ENCODE data around the gene TXNDC12. TPM values are rescaled to one million over a fixed set of nuclear protein-coding genes. Genes with fewer than 3 reads are reported as not detected.

Gene TXNDC12
- total RNA-seq, 1 experiment from 2014 or later, result 16.2 TPM

DNA sequence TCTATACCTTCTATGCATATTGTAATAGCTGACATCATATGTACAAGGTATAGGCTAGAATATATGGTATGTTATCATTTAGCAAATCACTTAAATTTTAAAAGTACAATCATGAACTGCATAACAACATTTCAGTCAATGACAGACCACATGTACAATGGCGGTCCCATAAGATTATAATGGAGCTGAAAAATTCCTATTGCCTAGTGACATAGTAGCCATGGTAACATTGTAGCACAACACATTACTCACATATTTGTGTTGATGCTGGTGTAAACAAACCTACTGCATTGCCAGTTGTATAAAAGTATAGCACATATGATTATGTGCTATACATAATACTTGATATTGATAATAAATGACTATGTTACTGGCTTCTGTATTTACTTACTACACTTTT is 73.4 kb downstream of the TXNDC12 start:
- Histone ChIP-seq H3K27me3 (no peaks in the 10 kb centered on the region), H3K9me3 (no peaks in the 10 kb centered on the region), H3K36me3 (no peaks in the 10 kb centered on the region), H3K4me3 (no peak overlapping the region)
- no peak for DNase-seq

DNA sequence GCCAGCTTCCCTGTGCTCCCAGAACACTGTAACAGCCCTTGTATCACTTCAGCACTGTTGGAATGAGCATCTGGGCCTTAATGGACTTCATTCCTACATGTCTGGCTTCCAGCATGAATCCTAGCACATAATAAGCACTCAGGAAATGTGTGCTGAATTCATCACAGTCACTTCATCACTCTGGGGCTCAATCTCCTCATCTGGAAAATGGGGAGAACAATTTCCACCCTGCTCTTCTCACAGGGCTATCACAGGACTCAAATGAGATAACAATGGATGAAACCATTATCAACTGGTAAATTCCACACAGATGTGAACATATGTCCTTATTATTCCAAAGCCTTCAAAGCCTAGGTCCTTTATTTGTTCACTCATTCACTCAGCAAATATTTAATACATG is 76.9 kb downstream of the TXNDC12 start:
- Histone ChIP-seq H3K36me3 (no peaks in the 10 kb centered on the region), H3K4me3 (no peak overlapping the region), H3K9me3 (no peaks in the 10 kb centered on the region), H3K27me3 (no peaks in the 10 kb centered on the region)
- DNase-seq, result no peak

DNA sequence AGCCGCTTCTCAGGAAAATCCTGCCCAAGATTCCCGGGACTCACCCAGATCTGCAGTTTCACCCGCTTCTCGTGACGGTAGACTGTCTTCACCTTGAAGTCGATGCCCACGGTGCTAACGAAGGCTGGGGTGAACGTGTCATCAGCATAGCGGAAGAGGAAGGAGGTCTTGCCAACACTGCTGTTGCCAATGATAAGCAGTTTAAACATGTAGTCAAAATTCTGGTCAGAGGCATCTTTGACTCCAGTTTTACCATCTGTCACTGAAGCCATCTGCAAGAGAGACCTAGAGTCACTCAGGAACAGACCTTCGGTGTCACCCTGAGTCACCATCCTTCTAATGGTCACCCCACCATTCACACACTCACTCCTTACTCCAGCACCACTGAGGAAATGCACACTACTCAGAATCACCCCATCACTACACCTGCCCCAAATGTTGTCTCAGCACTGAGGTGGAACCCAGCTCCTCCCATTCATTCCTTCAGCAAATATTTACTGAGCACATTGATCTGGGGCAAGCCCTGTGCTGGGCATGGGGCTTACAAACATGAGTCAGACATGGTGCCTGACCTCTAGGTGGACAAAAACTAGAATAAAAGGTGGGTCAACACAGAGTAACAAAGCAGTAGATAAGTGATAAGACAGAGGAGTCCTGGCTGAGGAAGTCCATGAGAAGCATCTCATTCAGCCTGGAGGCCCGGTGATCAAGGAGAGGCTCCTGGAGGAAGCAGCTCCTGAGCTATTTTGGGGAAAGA is 78.0 kb downstream of the TXNDC12 start:
- Histone ChIP-seq H3K27me3 (no peaks in the 10 kb centered on the region), H3K4me3 (no peak overlapping the region), H3K9me3 (no peaks in the 10 kb centered on the region), H3K36me3 (no peaks in the 10 kb centered on the region)
- DNase-seq, result no peak

DNA sequence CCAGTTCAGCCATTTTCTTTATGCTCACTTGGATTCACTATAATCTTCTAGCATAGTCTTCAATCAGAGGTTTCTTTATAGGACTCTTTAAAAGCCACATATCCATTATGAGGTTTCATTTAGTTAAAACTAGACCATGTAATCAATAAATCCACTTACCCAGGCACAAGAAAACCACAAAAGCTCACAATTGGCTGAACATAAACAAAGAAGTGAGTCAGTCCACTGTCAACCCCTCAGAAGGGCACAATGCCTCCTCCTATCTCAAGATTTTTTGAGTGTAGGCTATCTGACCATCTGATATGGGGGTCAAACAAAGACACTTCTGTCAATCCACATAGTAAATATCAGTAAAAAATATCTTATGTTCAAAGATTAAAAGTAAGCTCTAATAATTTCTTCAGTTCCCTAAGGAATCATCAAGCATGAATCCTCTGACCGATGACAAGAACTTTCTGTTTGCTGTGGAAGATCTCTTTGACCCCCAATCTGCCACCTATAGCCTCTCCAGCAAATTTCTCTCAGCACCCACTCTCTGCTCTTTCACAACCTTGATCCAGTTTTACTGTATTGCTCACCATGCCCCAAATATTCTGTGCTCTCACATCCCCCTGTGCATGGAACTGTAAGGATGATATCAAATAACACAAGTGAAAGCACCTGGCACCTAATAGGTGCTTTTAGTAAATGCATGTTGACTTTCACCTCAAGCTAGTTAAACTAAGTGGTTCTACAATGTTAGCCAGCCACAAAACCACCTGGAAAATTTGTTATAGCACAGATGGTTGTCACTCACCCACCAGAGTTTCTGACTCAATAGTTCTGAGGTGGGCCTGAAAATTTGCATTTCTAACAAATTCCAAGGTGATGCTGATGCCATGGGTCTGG is 81.2 kb downstream of the TXNDC12 start:
- Histone ChIP-seq H3K9me3 (no peaks in the 10 kb centered on the region), H3K4me3 (no peak overlapping the region), H3K27me3 (no peaks in the 10 kb centered on the region), H3K36me3 (no peaks in the 10 kb centered on the region)
- DNase-seq, result no peak

Other genes starting within 250 kb of the TXNDC12 start
- 85.9 and 113 TPM in 2 replicates for gene NRDC, start 176.5 kb downstream of the TXNDC12 start, total RNA-seq (2014; rRNA removed; shearing (Covaris generic); ENCODE audit: low replicate concordance)
- 0.53 and 0.81 TPM in 2 replicates for gene RAB3B, start 64.5 kb downstream of the TXNDC12 start, total RNA-seq (2014; rRNA removed; shearing (Covaris generic); ENCODE audit: low replicate concordance)
- 11.1 and 15.6 TPM in 2 replicates for gene KTI12, start 21.4 kb downstream of the TXNDC12 start, total RNA-seq (2014; rRNA removed; shearing (Covaris generic); ENCODE audit: low replicate concordance)
- 45.4 and 74.2 TPM in 2 replicates for gene BTF3L4, start 1.1 kb upstream of the TXNDC12 start, total RNA-seq (2014; rRNA removed; shearing (Covaris generic); ENCODE audit: low replicate concordance)
- 16.6 and 24.2 TPM in 2 replicates for gene ZFYVE9, start 86.9 kb upstream of the TXNDC12 start, total RNA-seq (2014; rRNA removed; shearing (Covaris generic); ENCODE audit: low replicate concordance)

Measured in MG63 (cell line).